HG02884 (cell line): Measurements from ENCODE around the gene WNT3A.

Source experiments
- ATAC-seq: cut with Tn5 transposase; IDR thresholded peaks from one replicate; pipeline ENCODE4 v1.9.1; 2021; ENCODE audit warnings: mild to moderate bottlenecking, moderate library complexity; ENCODE audit not compliant: unreplicated experiment

Gene WNT3A

GRCh38 chr1:228030451-228031201 lies 23.8 kb downstream of the WNT3A start:
- ATAC-seq = no peak

GRCh38 chr1:228031276-228031995 lies 24.6 kb downstream of the WNT3A start:
- no peak for ATAC-seq

- no peak for ATAC-seq
Observed at GRCh38 chr1:228032041-228032440, 25.2 kb downstream of the WNT3A start.

- ATAC-seq = no peak
Observed at GRCh38 chr1:228033376-228033775, 26.6 kb downstream of the WNT3A start.

- no peak for ATAC-seq
Observed at GRCh38 chr1:228034954-228035837, 28.4 kb downstream of the WNT3A start.

- ATAC-seq = no peak
Observed at GRCh38 chr1:228035844-228036243, 29.0 kb downstream of the WNT3A start.

- no peak for ATAC-seq
Observed at GRCh38 chr1:228036701-228037231, 30.0 kb downstream of the WNT3A start.

GRCh38 chr1:228037401-228038386 lies 30.9 kb downstream of the WNT3A start:
- ATAC-seq = peak; percentile 82

- no peak for ATAC-seq
Observed at GRCh38 chr1:228038387-228039005, 31.7 kb downstream of the WNT3A start.

- ATAC-seq = no peak
Observed at GRCh38 chr1:228039006-228039903, 32.5 kb downstream of the WNT3A start.

- no peak for ATAC-seq
Observed at GRCh38 chr1:228039986-228040385, 33.2 kb downstream of the WNT3A start.

GRCh38 chr1:228041316-228041715 lies 34.5 kb downstream of the WNT3A start:
- no peak for ATAC-seq

GRCh38 chr1:228042508-228042907 lies 35.7 kb downstream of the WNT3A start:
- no peak for ATAC-seq

- no peak for ATAC-seq
Observed at GRCh38 chr1:228043281-228043848, 36.6 kb downstream of the WNT3A start.

- no peak for ATAC-seq
Observed at GRCh38 chr1:228044961-228045360, 38.2 kb downstream of the WNT3A start.

- ATAC-seq = no peak
Observed at GRCh38 chr1:228045405-228045804, 38.6 kb downstream of the WNT3A start.

- no peak for ATAC-seq
Observed at GRCh38 chr1:228045871-228046270, 39.1 kb downstream of the WNT3A start.
